OCI-LY1 (cell line): Measurements from ENCODE around the gene PTPRG.

Source experiments
- H2AFZ ChIP-seq: fragments of 200-600 bp; sonication (generic), shearing (Covaris generic); 2 replicates; pipeline ENCODE4 v1.6.0; 2014; ENCODE audit warnings: antibody characterized with exemption, mild to moderate bottlenecking, low read length
- H3F3A ChIP-seq: fragments of 200-600 bp; sonication (generic), shearing (Covaris generic); 2 replicates; pipeline ENCODE4 v1.6.0; 2014; ENCODE audit warnings: mild to moderate bottlenecking, antibody characterized with exemption, low read length, moderate library complexity; ENCODE audit not compliant: insufficient read depth
- H3K27ac ChIP-seq: fragments of 200-600 bp; sonication (generic); 2 replicates; pipeline ENCODE4 v1.5.1; 2014; ENCODE audit warnings: low read length, mixed run types, mild to moderate bottlenecking, low read depth; ENCODE audit not compliant: poor library complexity, severe bottlenecking
- H3K27me3 ChIP-seq: fragments of 200-600 bp; sonication (generic); 2 replicates; pipeline ENCODE4 v1.6.0; 2014; ENCODE audit warnings: antibody characterized with exemption, mild to moderate bottlenecking, low read length, moderate library complexity; ENCODE audit not compliant: insufficient read depth
- H3K36me3 ChIP-seq: fragments of 200-600 bp; sonication (generic); 2 replicates; pipeline ENCODE4 v1.6.1; 2014; ENCODE audit warnings: mild to moderate bottlenecking, antibody characterized with exemption, low read length, moderate library complexity, mixed read lengths; ENCODE audit not compliant: insufficient read depth
- H3K4me1 ChIP-seq: fragments of 200-600 bp; sonication (generic); 2 replicates; pipeline ENCODE4 v1.5.1; 2014; ENCODE audit warnings: mild to moderate bottlenecking, low read length, moderate library complexity; ENCODE audit not compliant: insufficient read depth, severe bottlenecking
- H3K4me2 ChIP-seq: fragments of 200-600 bp; sonication (generic), shearing (Covaris generic); 2 replicates; pipeline ENCODE4 v1.6.1; 2014; ENCODE audit warnings: low read length
- H3K4me3 ChIP-seq: fragments of 200-600 bp; sonication (generic); 2 replicates; pipeline ENCODE4 v1.5.1; 2014; ENCODE audit warnings: low read length, low read depth, mild to moderate bottlenecking, mixed read lengths; ENCODE audit not compliant: poor library complexity, severe bottlenecking
- H3K79me2 ChIP-seq: fragments of 200-600 bp; shearing (Covaris generic); 2 replicates; pipeline ENCODE4 v1.6.1; 2016; ENCODE audit warnings: mixed run types, low read length, mixed read lengths; ENCODE audit not compliant: insufficient read depth
- H3K9ac ChIP-seq: fragments of 200-600 bp; sonication (generic), shearing (Covaris generic); 2 replicates; pipeline ENCODE4 v1.6.1; 2014; ENCODE audit warnings: mild to moderate bottlenecking, low read length, mixed read lengths
- H3K9me2 ChIP-seq: fragments of 200-600 bp; sonication (generic), shearing (Covaris generic); 2 replicates; pipeline ENCODE4 v1.6.1; 2014; ENCODE audit warnings: low read depth, mild to moderate bottlenecking, low read length, mixed read lengths
- H3K9me3 ChIP-seq: fragments of 200-600 bp; shearing (Covaris generic); 2 replicates; pipeline ENCODE4 v1.6.1; 2014; ENCODE audit warnings: low read length, mixed read lengths
- H4K20me1 ChIP-seq: fragments of 200-600 bp; sonication (generic), shearing (Covaris generic); 2 replicates; pipeline ENCODE4 v1.6.0; 2016; ENCODE audit warnings: mild to moderate bottlenecking, low read length; ENCODE audit not compliant: insufficient read depth
- EZH2 ChIP-seq: fragments of 200-600 bp; sonication (generic), shearing (Covaris generic); IDR thresholded peaks from 2 replicates; pipeline ENCODE4 v1.8.0; 2017; ENCODE audit warnings: borderline replicate concordance, mixed run types, mild to moderate bottlenecking, antibody characterized with exemption, low read length, moderate library complexity, mixed read lengths
- TF ChIP-seq, protein P1 (sequence below): fragments of 200-600 bp; sonication (generic), shearing (Covaris generic); IDR thresholded peaks from 2 replicates; pipeline ENCODE4 v1.5.1; 2017; ENCODE audit warnings: mild to moderate bottlenecking, antibody characterized with exemption, low read length, moderate library complexity, mixed read lengths

The PTPRG gene

DNA sequence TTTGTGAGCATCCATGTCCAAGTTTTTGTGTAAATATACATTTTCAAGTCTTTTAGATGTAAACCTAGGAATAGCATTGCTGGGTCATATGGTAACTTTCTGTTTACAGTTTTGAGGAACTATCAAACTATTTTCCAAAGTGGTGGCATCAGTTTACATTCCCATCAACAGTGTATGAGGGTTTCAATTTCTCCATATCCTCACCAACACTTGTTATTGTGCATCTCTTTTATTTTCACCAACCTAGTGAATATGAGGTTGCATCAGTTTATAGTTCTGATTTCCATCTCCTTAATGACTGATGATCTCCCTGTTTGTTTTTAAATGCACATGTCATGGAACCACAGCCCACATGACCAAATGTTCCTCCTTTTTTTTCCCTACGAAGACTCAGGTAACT lies 610.8 kb downstream of the PTPRG start:
- Histone ChIP-seq H3K36me3 (no peaks in the 10 kb centered on the region), H3K4me3 (no peak overlapping the region), H3K9me2 (no peaks in the 10 kb centered on the region), H3K27me3 (no peaks in the 10 kb centered on the region), H2AFZ (no peak overlapping the region), H3K9ac (no peak overlapping the region), H3K4me1 (no peaks in the 10 kb centered on the region), H3F3A (no peaks in the 10 kb centered on the region), H3K79me2 (no peaks in the 10 kb centered on the region), H4K20me1 (no peaks in the 10 kb centered on the region), H3K9me3 (no peaks in the 10 kb centered on the region), H3K27ac (no peak overlapping the region), H3K4me2 (no peak overlapping the region)
- no peak for TF ChIP-seq EZH2
- TF ChIP-seq, protein P1, sequence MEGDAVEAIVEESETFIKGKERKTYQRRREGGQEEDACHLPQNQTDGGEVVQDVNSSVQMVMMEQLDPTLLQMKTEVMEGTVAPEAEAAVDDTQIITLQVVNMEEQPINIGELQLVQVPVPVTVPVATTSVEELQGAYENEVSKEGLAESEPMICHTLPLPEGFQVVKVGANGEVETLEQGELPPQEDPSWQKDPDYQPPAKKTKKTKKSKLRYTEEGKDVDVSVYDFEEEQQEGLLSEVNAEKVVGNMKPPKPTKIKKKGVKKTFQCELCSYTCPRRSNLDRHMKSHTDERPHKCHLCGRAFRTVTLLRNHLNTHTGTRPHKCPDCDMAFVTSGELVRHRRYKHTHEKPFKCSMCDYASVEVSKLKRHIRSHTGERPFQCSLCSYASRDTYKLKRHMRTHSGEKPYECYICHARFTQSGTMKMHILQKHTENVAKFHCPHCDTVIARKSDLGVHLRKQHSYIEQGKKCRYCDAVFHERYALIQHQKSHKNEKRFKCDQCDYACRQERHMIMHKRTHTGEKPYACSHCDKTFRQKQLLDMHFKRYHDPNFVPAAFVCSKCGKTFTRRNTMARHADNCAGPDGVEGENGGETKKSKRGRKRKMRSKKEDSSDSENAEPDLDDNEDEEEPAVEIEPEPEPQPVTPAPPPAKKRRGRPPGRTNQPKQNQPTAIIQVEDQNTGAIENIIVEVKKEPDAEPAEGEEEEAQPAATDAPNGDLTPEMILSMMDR, result no peak

DNA sequence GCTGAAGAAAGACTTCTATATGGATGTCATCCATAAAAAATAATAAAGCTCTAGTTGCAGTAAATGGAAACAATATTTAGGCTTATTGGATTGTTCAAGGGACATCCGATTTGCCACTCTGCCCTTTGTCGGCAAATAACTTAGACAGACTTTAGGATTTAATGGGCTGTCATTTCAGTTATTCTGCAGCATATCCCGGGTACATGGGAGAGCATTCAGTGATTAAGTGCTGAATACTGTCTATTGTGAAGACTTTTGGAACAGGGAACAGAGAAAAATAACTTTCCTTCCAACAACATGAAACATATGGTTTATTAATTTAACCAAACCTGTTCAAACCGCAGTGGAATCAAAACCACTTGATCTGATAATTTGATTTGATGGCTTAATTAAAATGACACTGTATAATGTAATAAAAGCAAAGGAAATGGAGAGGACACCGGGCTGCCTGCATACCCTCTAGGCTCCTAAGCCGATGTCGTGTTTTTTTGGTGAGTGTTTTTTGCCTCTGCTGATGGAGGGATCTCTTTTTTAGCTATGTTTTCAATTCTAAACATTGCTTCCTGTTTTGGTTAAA lies 612.7 kb downstream of the PTPRG start:
- no peaks in the 10 kb centered on the region for H3K4me1 ChIP-seq
- H2AFZ ChIP-seq, result no peak overlapping the region
- H3K9me3 ChIP-seq, result no peaks in the 10 kb centered on the region
- H4K20me1 ChIP-seq, result no peaks in the 10 kb centered on the region
- H3K4me2 ChIP-seq, result no peak overlapping the region
- H3K36me3 ChIP-seq, result no peaks in the 10 kb centered on the region
- no peak overlapping the region for H3K27ac ChIP-seq
- H3K9ac ChIP-seq, result no peak overlapping the region
- no peak overlapping the region for H3K4me3 ChIP-seq
- TF ChIP-seq, protein P1, result no peak
- TF ChIP-seq EZH2, result no peak
- H3K79me2 ChIP-seq, result no peaks in the 10 kb centered on the region
- no peaks in the 10 kb centered on the region for H3K9me2 ChIP-seq
- H3F3A ChIP-seq, result no peaks in the 10 kb centered on the region
- no peaks in the 10 kb centered on the region for H3K27me3 ChIP-seq

DNA sequence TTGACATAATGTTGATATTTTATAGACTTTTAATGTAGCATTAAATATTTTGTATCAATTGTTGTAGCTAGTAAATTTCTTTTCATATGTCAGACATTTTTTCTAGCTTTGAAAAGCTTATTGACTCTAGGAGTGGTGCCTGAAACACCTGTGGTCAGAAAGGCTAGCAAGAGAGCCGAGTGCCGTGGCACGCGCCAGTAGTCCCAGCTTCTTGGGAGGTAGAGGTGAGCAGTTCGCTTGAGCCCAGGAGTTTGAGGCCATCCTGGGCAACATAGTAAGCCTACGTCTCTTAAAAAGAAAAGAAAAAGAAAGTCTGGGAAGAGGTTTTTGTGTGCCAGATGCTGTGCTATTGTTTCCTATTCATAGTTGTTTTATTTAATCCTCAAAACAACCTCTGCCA lies 613.8 kb downstream of the PTPRG start:
- Histone ChIP-seq H3K27me3 (no peaks in the 10 kb centered on the region), H3K27ac (no peak overlapping the region), H3K9me3 (no peaks in the 10 kb centered on the region), H3K4me3 (no peak overlapping the region), H3K9ac (no peak overlapping the region), H3K4me2 (no peak overlapping the region), H2AFZ (no peak overlapping the region), H3K36me3 (no peaks in the 10 kb centered on the region), H3K79me2 (no peaks in the 10 kb centered on the region), H3K9me2 (no peaks in the 10 kb centered on the region), H3F3A (no peaks in the 10 kb centered on the region), H3K4me1 (no peaks in the 10 kb centered on the region), H4K20me1 (no peaks in the 10 kb centered on the region)
- TF ChIP-seq, protein P1, result no peak
- no peak for TF ChIP-seq EZH2
